Neural crest cell (in vitro differentiated cells): Measurements from ENCODE around the gene NKAIN2. TPM values are rescaled to one million over a fixed set of nuclear protein-coding genes. Genes with fewer than 3 reads are reported as not detected.
A peak's percentile ranks its signal among the peaks of the same experiment; 100 is the strongest.

Experiments used
- DNase-seq: peaks from one replicate; pipeline ENCODE4 v3.0.0; 2021; ENCODE audit warnings: low read depth, mixed read lengths, low spot score
- H3K27ac Mint-ChIP-seq: one replicate; pipeline ENCODE4 v1.8.0; 2021; ENCODE audit warnings: mild to moderate bottlenecking, mixed read lengths; ENCODE audit not compliant: unreplicated experiment
- H3K27me3 Mint-ChIP-seq: 2 replicates; pipeline ENCODE4 v1.8.0; 2021; ENCODE audit warnings: low read depth, mild to moderate bottlenecking, mixed read lengths
- H3K36me3 Mint-ChIP-seq: 2 replicates; pipeline ENCODE4 v1.8.0; 2021; ENCODE audit warnings: low read depth, mild to moderate bottlenecking, mixed read lengths
- H3K4me1 Mint-ChIP-seq: 2 replicates; pipeline ENCODE4 v1.8.0; 2021; ENCODE audit warnings: mixed read lengths
- H3K4me3 Mint-ChIP-seq: one replicate; pipeline ENCODE4 v1.8.0; 2021; ENCODE audit warnings: mild to moderate bottlenecking, mixed read lengths
- H3K9me3 Mint-ChIP-seq: 2 replicates; pipeline ENCODE4 v1.8.0; 2021; ENCODE audit warnings: mixed read lengths
- CTCF ChIP-seq: fragments of 200-600 bp; sonication (generic); conservative IDR thresholded peaks from 2 replicates; pipeline ENCODE4 v1.5.0; 2021; ENCODE audit warnings: antibody characterized with exemption, mild to moderate bottlenecking
- total RNA-seq: library from RNA; stranded (reverse); gene quantifications from 2 replicates; pipeline ENCODE4 v1.2.1, GENCODE V29; 2021

Gene NKAIN2
- total RNA-seq, 1 donor from 2014 or later: 1.1 TPM

GRCh38 chr6:123802351-123802696 lies 1.3 kb upstream of the NKAIN2 start:
- Mint-ChIP-seq H3K27me3 (peaks cover 64% of the 10 kb centered on the region), H3K4me1 (peaks cover 4% of the 10 kb centered on the region), H3K36me3 (no peaks in the 10 kb centered on the region), H3K4me3 (peak overlapping the region; percentile 92), H3K27ac (no peak overlapping the region), H3K9me3 (no peaks in the 10 kb centered on the region)
- no peak for TF ChIP-seq CTCF
- DNase-seq: no peak

GRCh38 chr6:123802697-123803503 lies 765 bp upstream of the NKAIN2 start:
- peak overlapping the region; percentile 92 for H3K4me3 Mint-ChIP-seq
- H3K4me1 Mint-ChIP-seq: peaks cover 4% of the 10 kb centered on the region
- H3K27ac Mint-ChIP-seq: no peak overlapping the region
- H3K27me3 Mint-ChIP-seq: peaks cover 69% of the 10 kb centered on the region
- DNase-seq: peak; percentile 80
- no peaks in the 10 kb centered on the region for H3K36me3 Mint-ChIP-seq
- H3K9me3 Mint-ChIP-seq: no peaks in the 10 kb centered on the region
- TF ChIP-seq CTCF: peak; percentile 93

GRCh38 chr6:123804014-123804786 lies 535 bp downstream of the NKAIN2 start:
- Mint-ChIP-seq H3K4me3 (peak overlapping the region; percentile 90), H3K9me3 (no peaks in the 10 kb centered on the region), H3K4me1 (peaks cover 4% of the 10 kb centered on the region), H3K36me3 (no peaks in the 10 kb centered on the region), H3K27ac (no peak overlapping the region), H3K27me3 (peaks cover 72% of the 10 kb centered on the region)
- no peak for TF ChIP-seq CTCF
- DNase-seq: peak; percentile 60

- no peak for DNase-seq
- Mint-ChIP-seq H3K4me3 (peak overlapping the region; percentile 90), H3K9me3 (no peaks in the 10 kb centered on the region), H3K27me3 (peaks cover 69% of the 10 kb centered on the region), H3K27ac (no peak overlapping the region), H3K4me1 (peaks cover 4% of the 10 kb centered on the region), H3K36me3 (no peaks in the 10 kb centered on the region)
- TF ChIP-seq CTCF: no peak
Measured at GRCh38 chr6:123804787-123805540, 1.3 kb downstream of the NKAIN2 start.

GRCh38 chr6:123805921-123806320 lies 2.3 kb downstream of the NKAIN2 start:
- no peaks in the 10 kb centered on the region for H3K9me3 Mint-ChIP-seq
- H3K4me1 Mint-ChIP-seq: peaks cover 4% of the 10 kb centered on the region
- no peak for TF ChIP-seq CTCF
- DNase-seq: no peak
- H3K27me3 Mint-ChIP-seq: peaks cover 66% of the 10 kb centered on the region
- no peaks in the 10 kb centered on the region for H3K36me3 Mint-ChIP-seq
- no peak overlapping the region for H3K4me3 Mint-ChIP-seq
- no peak overlapping the region for H3K27ac Mint-ChIP-seq
